Breast epithelium (tissue), 3 donors: ENCODE results near the gene RTN4R.
"Not testable (repeated sequence)": the region's sequence is repeated elsewhere in the genome, so short reads cannot be mapped to it uniquely, and the experiment has no call there.

Source experiments
- CTCF ChIP-seq, 3 donors: fragments of 450-650 bp; IDR thresholded peaks; one replicate each; pipeline ENCODE4 v1.5.1; 2016 to 2017; ENCODE audit warnings: antibody characterized with exemption in 3 of 3, mild to moderate bottlenecking in 3 of 3, moderate library complexity in 3 of 3
- POLR2AphosphoS5 ChIP-seq, 3 donors: sonication (generic); formaldehyde crosslinking; IDR thresholded peaks; one replicate each; pipeline ENCODE4 v1.6.1; 2017; ENCODE audit warnings: antibody characterized with exemption in 3 of 3

GRCh38 chr22:20286312-20286660, 18.2 kb upstream of the RTN4R start:
- TF ChIP-seq POLR2AphosphoS5, CTCF (IDR thresholded peaks at IDR 0.05): not testable (repeated sequence)
